ENCODE results near the gene MYCL. TPM values are rescaled to one million over a fixed set of nuclear protein-coding genes. Genes with fewer than 3 reads are reported as not detected.

MYCL gene
- total RNA-seq, 1 donor from 2014 or later, result 3.8 TPM

DNA sequence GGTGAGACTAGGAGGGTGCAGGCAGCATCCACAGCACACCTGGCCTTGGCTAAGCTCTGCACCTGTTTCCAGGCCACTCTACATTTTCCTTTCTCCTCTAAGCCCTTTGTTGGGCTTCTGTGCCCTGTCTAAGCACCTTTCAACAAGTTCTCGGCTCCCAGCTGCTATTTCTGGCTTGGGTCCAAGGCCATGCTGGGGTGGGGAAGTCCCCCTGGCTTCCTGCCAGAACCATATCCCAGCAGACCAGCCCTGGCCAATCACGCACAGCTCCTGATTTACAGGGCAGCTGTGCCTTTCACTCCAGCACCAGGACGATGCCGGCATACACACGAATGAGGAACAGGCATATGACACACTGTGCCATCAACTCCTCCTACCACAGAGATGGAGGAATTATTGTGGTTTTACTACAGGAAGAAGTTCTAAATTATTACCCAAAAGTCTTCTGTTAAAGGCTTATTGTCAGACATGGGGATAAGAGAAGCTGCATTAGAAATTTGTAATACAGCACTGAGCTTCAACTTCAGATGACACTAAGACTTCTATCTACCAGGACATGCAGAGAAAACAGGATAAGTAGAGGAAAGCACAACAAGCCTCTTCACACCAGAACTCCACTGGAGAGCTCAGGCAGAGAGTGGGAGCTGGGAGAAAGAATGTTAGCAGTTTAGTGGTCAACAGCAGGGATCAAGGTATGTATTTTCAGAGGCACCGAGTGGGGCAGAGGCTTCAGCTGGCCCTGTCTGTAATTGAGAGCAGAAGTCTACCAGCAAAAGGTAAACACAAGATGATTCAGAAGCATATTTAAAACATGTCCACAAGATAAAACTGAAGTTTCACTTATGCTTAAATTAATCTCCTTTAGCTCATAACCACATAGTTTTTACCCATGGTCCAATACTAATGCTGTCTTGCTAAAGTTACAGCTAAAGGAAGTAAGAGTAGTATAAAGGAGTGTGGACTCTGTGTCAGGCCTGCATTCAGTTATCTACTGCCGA, 55.8 kb downstream of the MYCL start:
- peak; percentile 23 for FAIRE-seq
- Histone ChIP-seq H3K4me1 (ENCODE audit: insufficient read depth, low read length) (peaks cover 18% of the 10 kb centered on the region), H3K9me3 (ENCODE audit: insufficient read depth, low read depth, low read length) (no peaks in the 10 kb centered on the region), H3K27ac (ENCODE audit: low read depth, low read length) (peak overlapping the region; percentile 69), H4K20me1 (ENCODE audit: insufficient read depth, low read length) (peaks cover 64% of the 10 kb centered on the region), H3K27me3 (ENCODE audit: insufficient read depth, low read length) (no peaks in the 10 kb centered on the region), H3K79me2 (ENCODE audit: insufficient read depth, low read length) (no peaks in the 10 kb centered on the region), H3K36me3 (ENCODE audit: insufficient read depth, low read length) (peaks cover 50% of the 10 kb centered on the region), H3K4me2 (ENCODE audit: low read length) (peak overlapping the region; percentile 67), H3K4me3 (ENCODE audit: insufficient read depth, low read depth, low read length) (peak overlapping the region; percentile 8), H2AFZ (ENCODE audit: low read depth, low read length) (no peak overlapping the region), H3K9ac (ENCODE audit: low read length) (peak overlapping the region; percentile 32)
- peaks cover 34% of the 10 kb centered on the region for H3K36me3 Mint-ChIP-seq (ENCODE audit: low read depth, unreplicated experiment)
- peak overlapping the region; percentile 28 for H3K27ac Mint-ChIP-seq (ENCODE audit: unreplicated experiment)
- no peak overlapping the region for H3K4me3 Mint-ChIP-seq (ENCODE audit: unreplicated experiment)
- no peaks in the 10 kb centered on the region for H3K9me3 Mint-ChIP-seq (ENCODE audit: unreplicated experiment)
- DNase-seq (ENCODE audit: low read depth), result peak; percentile 85
- H3K27me3 Mint-ChIP-seq (ENCODE audit: low read depth, unreplicated experiment), result no peaks in the 10 kb centered on the region
- TF ChIP-seq, protein P1, sequence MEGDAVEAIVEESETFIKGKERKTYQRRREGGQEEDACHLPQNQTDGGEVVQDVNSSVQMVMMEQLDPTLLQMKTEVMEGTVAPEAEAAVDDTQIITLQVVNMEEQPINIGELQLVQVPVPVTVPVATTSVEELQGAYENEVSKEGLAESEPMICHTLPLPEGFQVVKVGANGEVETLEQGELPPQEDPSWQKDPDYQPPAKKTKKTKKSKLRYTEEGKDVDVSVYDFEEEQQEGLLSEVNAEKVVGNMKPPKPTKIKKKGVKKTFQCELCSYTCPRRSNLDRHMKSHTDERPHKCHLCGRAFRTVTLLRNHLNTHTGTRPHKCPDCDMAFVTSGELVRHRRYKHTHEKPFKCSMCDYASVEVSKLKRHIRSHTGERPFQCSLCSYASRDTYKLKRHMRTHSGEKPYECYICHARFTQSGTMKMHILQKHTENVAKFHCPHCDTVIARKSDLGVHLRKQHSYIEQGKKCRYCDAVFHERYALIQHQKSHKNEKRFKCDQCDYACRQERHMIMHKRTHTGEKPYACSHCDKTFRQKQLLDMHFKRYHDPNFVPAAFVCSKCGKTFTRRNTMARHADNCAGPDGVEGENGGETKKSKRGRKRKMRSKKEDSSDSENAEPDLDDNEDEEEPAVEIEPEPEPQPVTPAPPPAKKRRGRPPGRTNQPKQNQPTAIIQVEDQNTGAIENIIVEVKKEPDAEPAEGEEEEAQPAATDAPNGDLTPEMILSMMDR (IDR thresholded peaks at IDR 0.05; ENCODE audit: insufficient read depth, low read depth, low read length), result no peak
- no peak for TF ChIP-seq EZH2 (IDR thresholded peaks at IDR 0.05; ENCODE audit: insufficient read depth, low read length)
- H3K4me1 Mint-ChIP-seq (ENCODE audit: low read depth, unreplicated experiment), result peaks cover 40% of the 10 kb centered on the region

Other genes starting within 250 kb of the MYCL start
- gene NT5C1A, start 229.8 kb downstream of the MYCL start, total RNA-seq, result 0.20 TPM in 1 of 2 replicates, not detected in the other
- gene HPCAL4, start 210.5 kb downstream of the MYCL start, total RNA-seq, result 0.07 and 0.20 TPM in 2 replicates
- gene PPIE, start 163.0 kb downstream of the MYCL start, total RNA-seq, result 33.1 and 33.7 TPM in 2 replicates
- 0.24 and 0.36 TPM in 2 replicates for gene OXCT2, start 130.6 kb downstream of the MYCL start, total RNA-seq
- gene BMP8B, start 113.1 kb downstream of the MYCL start, total RNA-seq, result 0.16 TPM in 1 of 2 replicates, not detected in the other
- gene TRIT1, start 18.4 kb downstream of the MYCL start, total RNA-seq, result 19.2 and 21.9 TPM in 2 replicates
- gene MFSD2A, start 53.2 kb upstream of the MYCL start, total RNA-seq, result 2.9 and 3.3 TPM in 2 replicates
- gene CAP1, start 138.8 kb upstream of the MYCL start, total RNA-seq, result 929 and 930 TPM in 2 replicates
- 33.1 and 37.0 TPM in 2 replicates for gene PPT1, start 195.3 kb upstream of the MYCL start, total RNA-seq